GM23338 (cell line): Measurements from ENCODE around the gene UBAC2. TPM values are rescaled to one million over a fixed set of nuclear protein-coding genes. Genes with fewer than 3 reads are reported as not detected.

Source experiments
- ATAC-seq: fragments of 200-7000 bp; cut with Tn5 transposase; 3 replicates; pipeline ENCODE4 v1.9.1; 2020
- DNase-seq: peaks from one replicate; pipeline ENCODE4 v3.0.0-alpha.2; 2015; ENCODE audit warnings: low spot score
- H2AFZ ChIP-seq: fragments of 200-600 bp; sonication (generic); 2 replicates; pipeline ENCODE4 v1.8.0; 2016; ENCODE audit warnings: antibody characterized with exemption, mild to moderate bottlenecking, moderate library complexity
- H3F3A ChIP-seq: fragments of 200-600 bp; sonication (generic); replicated peaks from 2 replicates; pipeline ENCODE4 v1.8.0; 2017; ENCODE audit warnings: antibody characterized with exemption, mixed run types, low read depth
- H3K27ac ChIP-seq: fragments of 200-600 bp; sonication (generic); 2 replicates; pipeline ENCODE4 v1.6.1; 2016; ENCODE audit warnings: low read depth
- H3K27me3 ChIP-seq: fragments of 200-600 bp; sonication (generic); 2 replicates; pipeline ENCODE4 v1.8.0; 2016; ENCODE audit warnings: mild to moderate bottlenecking, mixed run types, moderate library complexity; ENCODE audit not compliant: insufficient read depth
- H3K36me3 ChIP-seq: fragments of 200-600 bp; sonication (generic); 2 replicates; pipeline ENCODE4 v1.8.0; 2016; ENCODE audit warnings: mild to moderate bottlenecking; ENCODE audit not compliant: insufficient read depth
- H3K4me1 ChIP-seq: fragments of 200-600 bp; sonication (generic); 2 replicates; pipeline ENCODE4 v1.8.0; 2016; ENCODE audit warnings: mild to moderate bottlenecking, moderate library complexity; ENCODE audit not compliant: insufficient read depth
- H3K4me2 ChIP-seq: fragments of 200-600 bp; sonication (generic); 2 replicates; pipeline ENCODE4 v1.7.1; 2017; ENCODE audit warnings: mixed run types
- H3K4me3 ChIP-seq: fragments of 200-600 bp; sonication (generic); 2 replicates; pipeline ENCODE4 v1.6.1; 2016; ENCODE audit warnings: mixed run types
- H3K79me2 ChIP-seq: fragments of 200-600 bp; sonication (generic); replicated peaks from 2 replicates; pipeline ENCODE4 v1.8.0; 2017; ENCODE audit warnings: mild to moderate bottlenecking; ENCODE audit not compliant: insufficient read depth
- H3K9me2 ChIP-seq: fragments of 200-600 bp; sonication (generic); 2 replicates; pipeline ENCODE4 v1.8.0; 2017; ENCODE audit not compliant: insufficient read depth
- H4K20me1 ChIP-seq: fragments of 200-600 bp; sonication (generic); replicated peaks from 2 replicates; pipeline ENCODE4 v1.8.0; 2017; ENCODE audit warnings: mild to moderate bottlenecking; ENCODE audit not compliant: insufficient read depth
- H3K27ac Mint-ChIP-seq: 2 replicates; pipeline ENCODE4 v1.8.0; 2020; ENCODE audit warnings: inconsistent platforms, mild to moderate bottlenecking, moderate library complexity, mixed read lengths
- H3K27me3 Mint-ChIP-seq: 3 replicates; pipeline ENCODE4 v1.8.0; 2022; ENCODE audit warnings: low read depth, mild to moderate bottlenecking, moderate library complexity, mixed read lengths, inconsistent platforms; ENCODE audit not compliant: insufficient read depth, poor library complexity
- H3K36me3 Mint-ChIP-seq: 3 replicates; pipeline ENCODE4 v1.8.0; 2021; ENCODE audit warnings: low read depth, mild to moderate bottlenecking, inconsistent platforms, moderate library complexity, mixed read lengths
- H3K4me1 Mint-ChIP-seq: 3 replicates; pipeline ENCODE4 v1.8.0; 2020; ENCODE audit warnings: mild to moderate bottlenecking, inconsistent platforms, mixed read lengths
- H3K4me3 Mint-ChIP-seq: 3 replicates; pipeline ENCODE4 v1.8.0; 2021; ENCODE audit warnings: moderate library complexity, mild to moderate bottlenecking, inconsistent platforms, mixed read lengths
- H3K9me3 Mint-ChIP-seq: 3 replicates; pipeline ENCODE4 v1.8.0; 2020; ENCODE audit warnings: moderate library complexity, mild to moderate bottlenecking, inconsistent platforms, mixed read lengths
- CTCF ChIP-seq, 2 experiments: fragments of 200-600 bp in 1 of 2; sonication (generic) in 1 of 2; conservative IDR thresholded peaks; 2 replicates each; pipeline versions ENCODE4 v1.5.1 to v1.6.1; 2016 to 2017; ENCODE audit warnings: antibody characterized with exemption in 2 of 2, low read depth in 2 of 2, mild to moderate bottlenecking in 2 of 2, moderate library complexity in 1 of 2
- EZH2 ChIP-seq: fragments of 200-600 bp; sonication (generic); IDR thresholded peaks from one replicate; pipeline ENCODE4 v1.8.0; 2017; ENCODE audit warnings: antibody characterized with exemption, mild to moderate bottlenecking, low read depth; ENCODE audit not compliant: unreplicated experiment
- ZNF462 ChIP-seq: fragments of 250-450 bp; sonication (Bioruptor Pico); IDR thresholded peaks from 2 replicates; pipeline ENCODE4 v1.5.0; 2020; ENCODE audit warnings: mild to moderate bottlenecking, moderate library complexity
- polyA plus RNA-seq: library from polyadenylated mRNA; unstranded; fragments of >200 nt; fragmentation: Nextera tagmentation; extraction: Ambion mirVana; gene quantifications from 2 replicates; pipeline ENCODE4 v1.2.1, GENCODE V29; 2016
- total RNA-seq: library from RNA; depleted of rRNA; stranded (reverse); fragments of >200 nt; shearing (Covaris generic); gene quantifications from 2 replicates; pipeline ENCODE4 v1.2.3, GENCODE V29; 2014

Gene UBAC2
- total and polyA plus RNA-seq, 2 experiments from 2014 or later = 37.9 to 76.9 TPM

- no peak overlapping the region for H3K4me3 ChIP-seq
- no peaks in the 10 kb centered on the region for H3K4me1 ChIP-seq
- no peaks in the 10 kb centered on the region for H3F3A ChIP-seq
- H3K79me2 ChIP-seq = no peaks in the 10 kb centered on the region
- Mint-ChIP-seq H3K4me3 (no peak overlapping the region), H3K36me3 (no peaks in the 10 kb centered on the region), H3K27ac (no peak overlapping the region), H3K27me3 (no peaks in the 10 kb centered on the region), H3K9me3 (no peaks in the 10 kb centered on the region; the same call in 2 of the 3 replicates), H3K4me1 (no peaks in the 10 kb centered on the region)
- no peaks in the 10 kb centered on the region for H3K36me3 ChIP-seq
- TF ChIP-seq ZNF462 (CRISPR knock-in tag) = no peak
- TF ChIP-seq EZH2 = no peak
- ATAC-seq (no peak), DNase-seq (no peak)
- no peak overlapping the region for H3K4me2 ChIP-seq
- no peaks in the 10 kb centered on the region for H4K20me1 ChIP-seq
- H3K27ac ChIP-seq = no peak overlapping the region
- H3K9me2 ChIP-seq = no peaks in the 10 kb centered on the region
- peak overlapping the region; percentile 12; the same call in 1 of the 2 replicates for H2AFZ ChIP-seq
- H3K27me3 ChIP-seq = no peaks in the 10 kb centered on the region
Measured at GRCh38 chr13:99159331-99160061, 41.2 kb upstream of the UBAC2 start.

DNA sequence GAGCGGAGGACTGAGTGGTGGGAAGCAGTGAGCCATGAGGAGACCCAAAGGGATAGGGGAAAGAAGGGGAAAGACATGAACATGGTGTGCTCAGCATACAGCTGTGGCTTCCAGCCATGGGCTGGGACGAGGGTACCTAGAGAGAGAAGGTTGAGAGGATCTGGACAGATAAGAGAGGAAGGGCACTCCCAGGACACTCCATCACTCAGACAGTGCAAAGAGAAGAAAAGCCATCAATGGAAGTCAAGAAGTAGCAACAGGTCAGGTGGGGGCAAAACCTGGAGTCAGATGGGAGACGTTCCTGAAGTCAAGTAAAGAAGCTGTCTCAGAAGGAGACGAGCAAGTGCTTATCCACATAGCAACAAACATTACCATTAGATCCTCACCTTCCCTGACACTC lies 40.2 kb upstream of the UBAC2 start:
- no peaks in the 10 kb centered on the region for H4K20me1 ChIP-seq
- H3K4me1 ChIP-seq = no peaks in the 10 kb centered on the region
- ATAC-seq (no peak), DNase-seq (no peak)
- Mint-ChIP-seq H3K27ac (no peak overlapping the region), H3K4me1 (no peaks in the 10 kb centered on the region), H3K4me3 (no peak overlapping the region), H3K9me3 (no peaks in the 10 kb centered on the region; the same call in 2 of the 3 replicates), H3K27me3 (no peaks in the 10 kb centered on the region), H3K36me3 (no peaks in the 10 kb centered on the region)
- H3K79me2 ChIP-seq = no peaks in the 10 kb centered on the region
- no peak overlapping the region for H3K4me3 ChIP-seq
- no peak overlapping the region for H2AFZ ChIP-seq
- H3K36me3 ChIP-seq = no peaks in the 10 kb centered on the region
- H3K9me2 ChIP-seq = no peaks in the 10 kb centered on the region
- H3K27me3 ChIP-seq = no peaks in the 10 kb centered on the region
- no peaks in the 10 kb centered on the region for H3F3A ChIP-seq
- no peak overlapping the region for H3K4me2 ChIP-seq
- no peak overlapping the region for H3K27ac ChIP-seq
- TF ChIP-seq EZH2 = no peak
- no peak for TF ChIP-seq CTCF (conservative IDR thresholded peaks at IDR 0.05; ENCODE audit: low read depth in 2 of 2)
